HG03103 (cell line): Measurements from ENCODE around the gene NXPH4.

Experiments used
- ATAC-seq: cut with Tn5 transposase; IDR thresholded peaks from one replicate; pipeline ENCODE4 v1.9.1; 2021; ENCODE audit warnings: low read depth; ENCODE audit not compliant: unreplicated experiment

Gene NXPH4

GRCh38 chr12:57262126-57262822, 45.7 kb downstream of the NXPH4 start:
- ATAC-seq: no peak

DNA sequence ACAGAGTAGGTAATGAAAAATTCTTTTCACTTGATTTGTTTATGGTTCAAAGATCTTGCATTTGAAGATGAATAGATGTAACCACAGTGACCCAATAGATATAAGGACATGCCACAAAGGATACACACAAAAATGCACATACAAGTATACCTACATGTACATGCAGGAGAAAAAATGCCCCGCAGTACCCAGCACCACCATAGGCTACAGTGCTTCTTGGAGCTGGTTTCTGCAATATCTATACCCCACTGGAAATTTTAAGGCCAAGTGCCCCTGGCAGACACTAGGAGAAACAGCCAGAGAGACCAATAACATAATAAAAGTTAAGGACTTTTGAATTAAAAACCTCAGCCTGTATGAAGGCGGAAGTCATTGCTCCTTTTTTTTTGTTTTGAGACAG, 46.5 kb downstream of the NXPH4 start:
- ATAC-seq: no peak

GRCh38 chr12:57266681-57267080, 50.1 kb downstream of the NXPH4 start:
- no peak for ATAC-seq

- no peak for ATAC-seq
These were observed 51.7 kb downstream of the NXPH4 start for GRCh38 chr12:57268264-57268663.

GRCh38 chr12:57270966-57271470, 54.4 kb downstream of the NXPH4 start:
- ATAC-seq: no peak

GRCh38 chr12:57272337-57273151, 56.0 kb downstream of the NXPH4 start:
- no peak for ATAC-seq

DNA sequence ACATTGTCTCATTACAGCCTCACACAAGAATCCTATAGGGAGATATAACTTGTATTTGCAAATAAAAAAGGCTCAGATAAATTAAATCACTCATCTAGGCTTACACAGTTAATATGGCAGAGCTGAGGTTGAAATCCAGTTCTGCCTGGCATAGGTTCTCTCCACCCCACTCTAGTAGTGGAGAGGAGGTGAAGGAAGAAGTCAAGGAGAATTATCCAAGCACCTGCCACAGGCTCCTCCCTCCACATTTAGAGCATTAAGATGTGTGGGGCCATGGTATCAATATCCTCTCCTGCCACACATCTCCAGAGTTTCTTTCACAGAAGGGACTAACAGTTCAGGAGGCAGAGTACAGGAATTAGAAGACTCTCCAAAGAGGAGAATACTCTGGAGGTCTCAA, 56.9 kb downstream of the NXPH4 start:
- no peak for ATAC-seq
